Fibroblast of skin of left biceps (primary cell): ENCODE results near the gene C1orf185.
"Not testable (repeated sequence)": the region's sequence is repeated elsewhere in the genome, so short reads cannot be mapped to it uniquely, and the experiment has no call there.

Experiments
- DNase-seq, 2 experiments: peaks; one replicate each; pipeline ENCODE4 v3.0.0-alpha.2; 2013; ENCODE audit warnings: low read depth in 2 of 2

C1orf185 gene

GRCh38 chr1:51137696-51138095 lies 35.7 kb downstream of the C1orf185 start:
- not testable (repeated sequence) for DNase-seq

- no peak for DNase-seq
Observed at GRCh38 chr1:51139474-51139873, 37.4 kb downstream of the C1orf185 start.

- DNase-seq: no peak
Observed at GRCh38 chr1:51147394-51147793, 45.4 kb downstream of the C1orf185 start.

- no peak for DNase-seq
Observed at GRCh38 chr1:51154776-51155175, 52.7 kb downstream of the C1orf185 start.

GRCh38 chr1:51156752-51157151 lies 54.7 kb downstream of the C1orf185 start:
- no peak for DNase-seq

- DNase-seq: no peak
Observed at GRCh38 chr1:51157395-51157794, 55.4 kb downstream of the C1orf185 start.

- no peak for DNase-seq
Observed at GRCh38 chr1:51158263-51158662, 56.2 kb downstream of the C1orf185 start.

GRCh38 chr1:51162560-51162959 lies 60.5 kb downstream of the C1orf185 start:
- not testable (repeated sequence) for DNase-seq

GRCh38 chr1:51165540-51165939 lies 63.5 kb downstream of the C1orf185 start:
- DNase-seq: no peak

- DNase-seq: no peak
Observed at GRCh38 chr1:51168266-51168845, 66.3 kb downstream of the C1orf185 start.

- no peak for DNase-seq
Observed at GRCh38 chr1:51168936-51169335, 66.9 kb downstream of the C1orf185 start.

GRCh38 chr1:51170342-51170741 lies 68.3 kb downstream of the C1orf185 start:
- DNase-seq: no peak

GRCh38 chr1:51172811-51173210 lies 70.8 kb downstream of the C1orf185 start:
- DNase-seq: no peak

- DNase-seq: no peak
Observed at GRCh38 chr1:51175278-51175677, 73.2 kb downstream of the C1orf185 start.

GRCh38 chr1:51177988-51178387 lies 76.0 kb downstream of the C1orf185 start:
- DNase-seq: not testable (repeated sequence)

- DNase-seq: no peak
Observed at GRCh38 chr1:51188230-51188629, 86.2 kb downstream of the C1orf185 start.

GRCh38 chr1:51189421-51190073 lies 87.5 kb downstream of the C1orf185 start:
- peak; percentile 34 to 42 for DNase-seq

- DNase-seq: no peak
Observed at GRCh38 chr1:51190961-51191360, 88.9 kb downstream of the C1orf185 start.

- peak; percentile 52 to 58 for DNase-seq
Observed at GRCh38 chr1:51192213-51192843, 90.3 kb downstream of the C1orf185 start.

GRCh38 chr1:51193564-51193963 lies 91.5 kb downstream of the C1orf185 start:
- no peak for DNase-seq
